DMS53 treated with DMSO at 0.1 percent for 48 hours (cell line): ENCODE data around the gene XYLT2.

Source experiments
- DNase-seq: peaks from one replicate; lab custom pipeline; 2025; ENCODE audit not compliant: unreplicated experiment; lab: John Stamatoyannopoulos, UW

The XYLT2 gene

DNA sequence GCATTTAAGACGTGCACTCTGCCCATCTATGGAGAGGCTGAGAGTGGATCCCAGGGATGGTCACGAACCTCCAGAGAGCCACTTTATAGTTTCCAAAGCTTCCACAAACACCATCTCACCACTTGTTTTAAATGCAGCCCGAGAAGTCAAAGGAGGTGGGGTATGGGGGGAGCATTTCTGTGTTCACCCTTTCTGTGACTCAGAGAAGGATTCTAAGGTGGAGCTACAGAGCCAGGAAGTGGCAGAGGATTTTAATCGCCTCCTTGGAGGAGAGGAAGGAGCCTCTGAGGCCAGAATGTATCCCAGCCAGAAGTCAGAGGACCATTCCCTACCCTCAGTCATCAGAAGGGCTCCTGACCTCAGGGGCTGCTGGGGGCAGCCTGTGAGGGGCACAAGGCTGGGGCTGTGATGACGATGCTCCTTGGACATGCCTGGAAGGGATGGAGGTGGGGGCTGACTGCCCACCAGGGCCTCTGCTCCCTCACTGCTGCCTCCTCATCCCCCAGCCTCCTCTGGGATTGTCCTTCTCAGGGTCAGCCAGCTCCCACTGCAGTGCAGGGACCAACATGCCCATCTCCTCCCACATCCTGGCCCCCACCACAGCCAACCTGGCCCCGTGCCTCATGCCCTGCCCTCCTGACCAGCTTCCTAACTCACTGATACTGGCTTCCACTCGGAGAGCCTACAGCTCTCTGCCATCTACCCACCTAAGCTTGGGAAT lies 2.8 kb downstream of the XYLT2 start:
- no peak for DNase-seq

GRCh38 chr17:50349243-50349600 lies 3.3 kb downstream of the XYLT2 start:
- DNase-seq: no peak

DNA sequence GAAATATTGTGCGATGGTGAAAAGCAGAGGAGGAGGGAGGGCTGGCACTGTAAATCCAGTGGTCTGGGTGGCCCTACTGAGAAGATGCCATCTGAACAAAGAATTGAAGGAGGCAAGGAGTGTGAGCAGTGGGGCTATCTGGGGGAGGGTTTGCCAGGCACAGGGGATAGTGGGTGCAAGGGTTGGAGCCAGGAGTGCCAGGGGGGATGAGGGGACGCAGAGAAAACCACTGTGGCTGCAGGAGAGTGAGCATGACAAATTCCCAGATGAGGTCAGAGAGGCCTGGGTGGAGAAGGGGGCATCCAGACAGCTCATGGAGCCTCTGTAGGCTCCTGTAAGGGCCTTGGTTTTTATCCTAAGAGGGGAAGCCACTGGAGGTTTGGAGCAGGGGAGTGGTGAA lies 4.8 kb downstream of the XYLT2 start:
- DNase-seq: no peak

- no peak for DNase-seq
Observed at GRCh38 chr17:50352072-50352692, 6.3 kb downstream of the XYLT2 start.

DNA sequence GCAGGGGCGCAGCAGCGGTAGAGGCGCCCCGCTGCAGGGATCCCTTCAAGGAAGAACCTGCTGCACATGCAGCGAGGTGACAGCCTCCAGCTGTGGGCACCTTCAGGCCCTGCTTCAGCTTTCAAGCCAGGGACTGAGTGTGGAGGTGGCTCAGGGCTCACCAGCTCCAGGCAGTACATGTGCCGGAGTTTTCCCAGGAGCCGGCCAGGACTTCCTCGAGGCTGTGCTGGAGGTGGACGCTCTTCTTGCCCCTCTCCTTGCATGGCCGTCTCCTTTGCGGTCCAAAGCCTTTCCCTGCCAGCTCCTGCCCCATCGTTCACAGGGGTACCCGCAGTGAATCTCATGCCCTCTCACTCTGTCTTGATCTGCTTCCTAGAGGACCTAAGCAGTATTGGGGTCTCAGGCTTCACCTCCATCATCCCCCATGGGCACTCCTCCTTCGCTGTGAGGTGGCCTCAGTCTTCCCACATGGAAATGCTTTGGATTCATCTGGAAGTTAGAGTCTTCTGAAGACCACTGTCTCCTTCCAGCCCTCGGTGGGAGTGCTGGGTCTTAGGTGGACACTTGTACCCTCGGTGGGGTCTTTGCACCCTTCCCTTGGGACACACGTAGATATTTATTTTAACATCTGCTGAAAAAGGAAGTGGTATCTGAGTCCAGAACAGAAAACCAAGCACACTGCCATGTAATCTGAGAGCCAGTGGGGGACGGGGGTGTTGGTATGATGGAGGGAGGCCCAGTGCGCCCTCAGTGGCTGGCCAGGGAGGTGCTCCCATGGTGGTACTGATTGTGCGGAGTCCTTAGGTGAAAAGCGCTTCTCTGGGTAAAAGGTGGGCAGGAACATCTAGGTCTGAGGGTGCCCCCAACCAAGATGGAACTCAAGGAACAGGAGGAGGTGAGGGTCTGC lies 7.0 kb downstream of the XYLT2 start:
- no peak for DNase-seq

DNA sequence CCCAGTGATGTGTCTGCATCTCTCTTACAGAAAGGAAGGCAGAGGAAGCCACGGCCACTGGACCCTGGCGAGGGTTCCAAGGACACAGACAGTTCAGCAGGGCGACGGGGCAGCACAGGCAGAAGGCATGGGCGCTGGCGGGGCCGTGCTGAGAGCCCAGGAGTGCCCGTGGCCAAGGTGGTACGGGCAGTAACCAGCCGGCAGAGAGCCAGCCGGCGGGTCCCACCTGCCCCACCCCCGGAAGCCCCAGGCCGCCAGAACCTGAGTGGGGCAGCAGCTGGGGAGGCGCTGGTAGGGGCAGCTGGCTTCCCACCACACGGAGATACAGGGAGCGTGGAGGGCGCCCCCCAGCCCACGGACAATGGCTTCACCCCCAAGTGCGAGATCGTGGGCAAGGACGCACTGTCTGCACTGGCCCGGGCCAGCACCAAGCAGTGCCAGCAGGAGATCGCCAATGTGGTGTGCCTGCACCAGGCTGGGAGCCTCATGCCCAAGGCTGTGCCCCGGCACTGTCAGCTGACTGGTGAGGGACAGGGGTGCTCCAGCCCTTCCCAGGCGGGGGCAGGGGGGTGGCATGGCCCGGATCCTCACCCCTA lies 7.8 kb downstream of the XYLT2 start:
- DNase-seq: no peak

GRCh38 chr17:50354198-50354597 lies 8.3 kb downstream of the XYLT2 start:
- DNase-seq: no peak

- no peak for DNase-seq
Observed at GRCh38 chr17:50354776-50355175, 8.8 kb downstream of the XYLT2 start.

DNA sequence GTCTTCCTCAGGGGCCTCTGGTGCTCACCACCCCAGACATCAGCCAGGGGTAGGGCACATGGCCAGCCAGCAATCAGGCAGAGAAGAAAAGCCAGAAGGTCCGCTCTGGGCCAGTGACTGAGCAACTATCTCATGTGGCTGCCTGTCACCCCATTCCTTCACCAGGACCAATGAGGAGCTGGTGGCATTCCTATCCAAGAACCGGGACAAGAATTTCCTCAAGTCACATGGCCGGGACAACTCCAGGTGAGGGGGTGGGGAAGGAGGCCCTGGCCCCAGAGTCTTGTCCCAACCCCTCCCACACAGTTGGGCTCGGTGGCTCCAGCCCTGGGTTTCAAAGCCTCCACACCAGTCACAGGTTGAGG lies 9.4 kb downstream of the XYLT2 start:
- no peak for DNase-seq

DNA sequence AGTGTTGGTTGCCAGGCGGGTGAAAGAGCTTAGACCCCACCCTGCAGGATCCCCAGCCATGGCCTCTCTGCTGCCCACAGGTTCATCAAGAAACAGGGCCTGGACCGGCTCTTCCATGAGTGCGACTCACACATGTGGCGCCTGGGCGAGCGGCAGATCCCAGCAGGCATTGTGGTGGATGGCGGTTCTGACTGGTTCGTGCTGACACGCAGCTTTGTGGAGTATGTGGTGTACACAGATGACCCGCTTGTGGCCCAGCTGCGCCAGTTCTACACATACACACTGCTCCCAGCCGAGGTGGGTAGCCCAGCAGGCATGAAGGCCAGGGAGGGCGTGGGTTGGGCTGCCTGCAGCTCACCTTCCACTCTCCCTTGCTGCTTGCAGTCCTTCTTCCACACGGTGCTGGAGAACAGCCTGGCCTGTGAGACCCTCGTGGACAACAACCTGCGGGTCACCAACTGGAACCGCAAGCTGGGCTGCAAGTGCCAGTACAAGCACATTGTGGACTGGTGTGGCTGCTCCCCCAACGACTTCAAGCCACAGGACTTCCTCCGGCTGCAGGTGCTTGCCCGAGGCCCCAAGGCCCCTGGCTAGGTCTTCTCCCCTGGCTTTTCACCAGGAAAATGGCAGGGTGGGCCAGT lies 9.9 kb downstream of the XYLT2 start:
- no peak for DNase-seq

- no peak for DNase-seq
Observed at GRCh38 chr17:50356418-50356817, 10.5 kb downstream of the XYLT2 start.

DNA sequence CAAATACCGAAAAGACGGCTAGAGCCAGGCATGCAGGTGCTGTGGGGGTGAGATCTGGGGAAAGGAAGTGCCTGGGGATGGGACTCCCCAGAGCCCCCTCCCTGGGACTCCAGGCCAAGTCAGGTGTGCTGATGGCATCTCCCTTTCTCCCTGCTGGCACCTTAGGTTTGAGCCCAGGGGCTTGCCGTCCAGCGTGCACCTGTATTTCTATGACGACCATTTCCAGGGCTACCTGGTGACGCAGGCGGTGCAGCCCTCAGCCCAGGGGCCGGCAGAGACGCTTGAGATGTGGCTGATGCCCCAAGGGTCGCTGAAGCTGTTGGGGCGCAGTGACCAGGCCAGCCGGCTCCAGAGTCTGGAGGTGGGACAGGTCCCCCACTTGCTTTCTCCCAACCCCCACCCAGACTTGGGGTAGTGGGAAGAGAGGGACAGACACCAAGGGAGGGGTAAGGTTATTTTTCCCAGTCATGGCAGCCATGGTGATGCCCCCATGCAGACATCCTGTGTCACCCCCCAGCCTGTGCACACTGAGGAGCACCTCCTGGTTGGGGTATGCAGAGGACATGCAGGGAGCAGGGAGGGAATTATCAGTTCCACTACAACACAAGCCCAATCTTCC lies 11.1 kb downstream of the XYLT2 start:
- no peak for DNase-seq

DNA sequence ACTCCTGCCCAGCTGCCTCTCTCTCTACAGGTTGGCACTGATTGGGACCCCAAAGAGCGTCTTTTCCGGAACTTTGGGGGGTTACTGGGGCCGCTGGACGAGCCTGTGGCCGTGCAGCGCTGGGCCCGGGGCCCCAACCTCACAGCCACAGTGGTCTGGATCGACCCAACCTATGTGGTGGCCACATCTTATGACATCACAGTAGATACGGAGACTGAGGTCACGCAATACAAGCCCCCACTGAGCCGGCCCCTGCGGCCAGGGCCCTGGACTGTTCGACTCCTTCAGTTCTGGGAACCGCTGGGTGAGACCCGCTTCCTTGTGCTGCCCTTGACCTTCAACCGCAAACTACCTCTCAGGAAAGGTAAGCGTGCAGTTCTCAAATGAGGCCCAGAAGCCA lies 12.3 kb downstream of the XYLT2 start:
- no peak for DNase-seq

DNA sequence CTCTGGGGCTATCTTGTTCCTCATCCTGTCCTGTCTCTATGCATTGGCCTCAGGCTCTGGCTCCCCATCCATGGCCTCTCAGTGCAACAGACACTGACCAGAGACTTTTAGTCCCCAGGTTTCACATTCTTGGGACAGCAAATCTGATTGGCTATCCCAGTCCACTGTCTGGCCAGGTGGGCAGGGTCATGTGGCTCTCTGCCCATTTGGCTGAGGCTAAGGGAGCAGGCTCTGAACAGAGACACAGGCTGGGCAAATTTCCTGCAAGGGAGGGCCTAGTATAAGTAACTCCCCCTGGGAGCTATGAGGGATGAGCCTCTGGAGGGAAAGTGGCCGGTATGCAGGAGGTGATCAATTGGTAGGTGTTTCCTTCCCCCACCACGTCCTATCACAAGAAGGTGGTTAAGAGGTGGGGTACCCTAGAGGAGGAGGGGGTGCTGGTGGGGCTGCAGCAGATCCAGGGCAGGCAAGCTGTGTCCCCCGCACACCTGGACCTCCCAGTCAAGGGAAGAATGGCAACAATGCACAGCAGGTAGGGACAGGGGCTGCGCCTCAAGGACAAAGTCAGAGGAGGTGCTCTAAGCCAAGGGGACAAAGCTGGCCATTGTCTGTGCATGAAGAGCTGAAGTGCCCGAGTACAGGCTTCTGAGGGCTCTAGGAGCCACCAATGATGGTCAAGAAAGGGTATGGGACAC lies 13.2 kb downstream of the XYLT2 start:
- DNase-seq: no peak

- DNase-seq: no peak
Observed at GRCh38 chr17:50359998-50360461, 14.1 kb downstream of the XYLT2 start.

DNA sequence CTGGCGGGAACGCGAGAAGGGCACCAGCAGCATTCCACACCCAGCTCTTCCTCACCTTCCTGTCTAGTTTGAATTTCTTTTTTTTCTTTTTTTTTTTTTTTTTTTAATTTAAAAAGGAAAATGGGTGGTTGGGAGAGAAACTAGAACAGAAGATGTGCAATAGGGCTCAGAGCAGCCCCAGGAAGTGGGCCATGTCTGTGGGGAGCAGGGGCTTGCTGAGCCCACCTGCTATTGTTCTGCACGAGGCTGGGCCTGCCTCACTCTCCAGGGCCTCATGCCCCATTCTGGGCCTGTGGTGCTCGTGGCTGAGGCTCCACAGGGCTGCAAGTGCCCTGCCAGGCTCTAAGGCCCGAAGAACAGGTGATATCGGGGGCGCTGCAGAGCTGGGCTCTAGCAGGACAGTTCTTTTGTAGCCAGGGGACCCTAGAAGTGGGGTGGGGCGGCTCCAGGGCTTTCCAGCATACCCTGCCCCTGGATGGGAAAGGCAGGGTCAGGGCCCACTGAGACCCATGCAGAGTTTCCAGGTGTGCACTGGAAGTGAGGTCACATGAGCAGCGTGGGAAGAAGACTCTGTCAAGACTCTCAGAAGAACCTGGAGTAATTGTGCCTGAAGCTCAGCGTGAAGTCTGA lies 14.7 kb downstream of the XYLT2 start:
- DNase-seq: no peak

GRCh38 chr17:50361561-50362480 lies 15.9 kb downstream of the XYLT2 start:
- peak; percentile 76 for DNase-seq

GRCh38 chr17:50362661-50363060 lies 16.7 kb downstream of the XYLT2 start:
- no peak for DNase-seq
